Tibial nerve (tissue), 3 donors: ENCODE data around the gene SLC25A48.

ENCODE experiments used
- CTCF ChIP-seq, 5 experiments: fragments of 200-600 bp in 3 of 5; fragments of 450-650 bp in 2 of 5; sonication (generic) in 3 of 5; IDR thresholded peaks; one replicate each; pipeline ENCODE4 v1.5.1; 2016 to 2019; ENCODE audit warnings: antibody characterized with exemption in 5 of 5, mild to moderate bottlenecking in 3 of 5, moderate library complexity in 2 of 5
- POLR2A ChIP-seq, 2 donors: fragments of 450-650 bp; IDR thresholded peaks; one replicate each; pipeline ENCODE4 v1.6.1; 2017; ENCODE audit warnings: antibody characterized with exemption in 2 of 2, mild to moderate bottlenecking in 2 of 2, moderate library complexity in 2 of 2

- no peak for TF ChIP-seq CTCF (IDR thresholded peaks at IDR 0.05)
- no peak for TF ChIP-seq POLR2A (IDR thresholded peaks at IDR 0.05)
These were observed 3.0 kb upstream of the SLC25A48 start for GRCh38 chr5:135831439-135831838.
